Panc1 (cell line): Measurements from ENCODE around the gene ZNF578. TPM values are rescaled to one million over a fixed set of nuclear protein-coding genes. Genes with fewer than 3 reads are reported as not detected.
"Not testable (repeated sequence)": the region's sequence is repeated elsewhere in the genome, so short reads cannot be mapped to it uniquely, and the experiment has no call there.

Experiments used
- ATAC-seq: fragments of 200-7000 bp; cut with Tn5 transposase; 2 replicates; pipeline ENCODE4 v1.9.1; 2020; ENCODE audit warnings: mild to moderate bottlenecking, moderate library complexity
- BruUV-seq: library from RNA; stranded (reverse); fragments of 400-500 nt; replicated peaks from 2 replicates; lab custom pipeline; 2021; lab: Mats Ljungman, UMichigan
- CTCF ChIA-PET: fragments of 300-600 bp; sonication (Branson Sonifier 250); formaldehyde crosslinking; loops from one replicate; lab custom pipeline; 2022; ENCODE audit warnings: antibody characterized with exemption; lab: Charles Lee
- POLR2A ChIA-PET: fragments of 300-600 bp; sonication (Branson Sonifier 250); formaldehyde crosslinking; loops from one replicate; lab custom pipeline; 2022; ENCODE audit warnings: antibody characterized with exemption; lab: Charles Lee
- DNase-seq: peaks from one replicate; pipeline ENCODE4 v3.0.0-alpha.2; 2010; ENCODE audit warnings: low read depth, low spot score
- H3K27ac ChIP-seq: 2 replicates; pipeline ENCODE4 v1.5.1; 2011; ENCODE audit warnings: mild to moderate bottlenecking, low read length, inconsistent platforms
- H3K27me3 ChIP-seq: fragments of 200-500 bp; sonication (Bioruptor generic); 2 replicates; pipeline ENCODE4 v1.6.0; 2014; ENCODE audit warnings: low read length, inconsistent platforms; ENCODE audit not compliant: control insufficient read depth, insufficient read depth
- H3K36me3 ChIP-seq: fragments of 200-500 bp; sonication (Bioruptor generic); 2 replicates; pipeline ENCODE4 v1.5.1; 2014; ENCODE audit warnings: inconsistent platforms, mild to moderate bottlenecking, low read length, moderate library complexity; ENCODE audit not compliant: control insufficient read depth, insufficient read depth
- H3K4me1 ChIP-seq: 2 replicates; pipeline ENCODE4 v1.5.1; 2011; ENCODE audit warnings: inconsistent platforms, mild to moderate bottlenecking, low read length, moderate library complexity; ENCODE audit not compliant: control insufficient read depth, insufficient read depth
- H3K4me3 ChIP-seq, 2 experiments: 2 replicates each; pipeline ENCODE4 v1.5.1; 2011 to 2012; ENCODE audit warnings: low read depth in 2 of 2, low read length in 2 of 2, mild to moderate bottlenecking in 2 of 2, inconsistent platforms in 1 of 2, moderate library complexity in 1 of 2
- H3K9me3 ChIP-seq: fragments of 200-500 bp; sonication (Bioruptor generic); 2 replicates; pipeline ENCODE4 v1.5.1; 2014; ENCODE audit warnings: low read depth, mild to moderate bottlenecking, inconsistent platforms, low read length, moderate library complexity; ENCODE audit not compliant: control insufficient read depth, insufficient read depth
- POLR2AphosphoS5 ChIP-seq: IDR thresholded peaks from 2 replicates; pipeline ENCODE4 v1.6.1; 2012; ENCODE audit warnings: mild to moderate bottlenecking, low read depth, low read length, moderate library complexity
- SIN3A ChIP-seq: IDR thresholded peaks from 2 replicates; pipeline ENCODE4 v1.6.1; 2012; ENCODE audit warnings: low read depth, mild to moderate bottlenecking, low read length, moderate library complexity, borderline replicate concordance; ENCODE audit not compliant: insufficient read depth
- TCF7L2 ChIP-seq: IDR thresholded peaks from 2 replicates; pipeline ENCODE4 v1.6.1; 2011; ENCODE audit warnings: mild to moderate bottlenecking, low read depth, low read length, inconsistent platforms
- in situ Hi-C: cut with HindIII; loops from 2 replicates; pipeline ENCODE4 v1.10.0; 2016; ENCODE audit warnings: low sequenced_read_pairs, low pct_unique_long_range_greater_than_20kb
- intact Hi-C: fragments of 100-400 bp; cut with micrococcal nuclease; formaldehyde crosslinking; loops from one replicate; pipeline ENCODE4 v1.10.0; 2022; ENCODE audit not compliant: unreplicated experiment
- total RNA-seq: library from RNA; stranded (reverse); gene quantifications from one replicate; pipeline ENCODE4 v1.2.1, GENCODE V29; 2021; ENCODE audit not compliant: unreplicated experiment
- TF ChIP-seq, protein P1 (sequence below), 2 experiments: IDR thresholded peaks; 2 replicates each; pipeline ENCODE4 v1.6.1; 2011 to 2012; ENCODE audit warnings: low read depth in 2 of 2, control low read depth in 1 of 2, low read length in 1 of 2, mild to moderate bottlenecking in 1 of 2, moderate library complexity in 1 of 2; ENCODE audit not compliant: insufficient read depth in 1 of 2
- TF ChIP-seq, protein P2 (sequence below): fragments of 450-650 bp; IDR thresholded peaks from 2 replicates; pipeline ENCODE4 v1.5.1; 2017; ENCODE audit warnings: mild to moderate bottlenecking

ZNF578 gene
- total RNA-seq, 1 experiment from 2014 or later = not detected

DNA sequence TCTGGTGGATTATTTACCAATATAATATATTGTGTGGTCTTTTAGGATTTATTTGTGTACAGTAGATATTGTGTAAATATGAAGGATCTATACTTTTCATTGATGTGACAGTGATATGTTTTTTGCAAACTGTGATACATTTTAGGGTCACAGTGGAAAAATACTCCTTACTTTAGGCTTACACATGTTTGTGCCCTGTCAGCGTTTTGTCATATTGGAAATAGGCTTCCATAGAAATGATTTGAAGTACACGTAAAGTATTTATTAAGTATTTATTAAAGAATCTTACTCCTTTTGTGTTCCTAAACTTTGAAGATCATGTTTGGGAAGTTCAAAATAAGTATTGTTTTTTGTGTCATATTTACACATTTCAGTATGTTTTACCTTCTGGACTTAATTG lies 79.1 kb downstream of the ZNF578 start:
- DNase-seq (no peak), ATAC-seq (no peak)
- no TSS peak for BruUV-seq
- Histone ChIP-seq H3K4me3 (no peak overlapping the region), H3K4me1 (no peaks in the 10 kb centered on the region; the same call in 1 of the 2 replicates), H3K9me3 (no peaks in the 10 kb centered on the region), H3K36me3 (peaks cover 4% of the 10 kb centered on the region; the same call in 1 of the 2 replicates), H3K27me3 (no peaks in the 10 kb centered on the region), H3K27ac (no peak overlapping the region)
- in situ Hi-C loops = no loop called here
- TF ChIP-seq SIN3A = no peak
- TF ChIP-seq, protein P1, sequence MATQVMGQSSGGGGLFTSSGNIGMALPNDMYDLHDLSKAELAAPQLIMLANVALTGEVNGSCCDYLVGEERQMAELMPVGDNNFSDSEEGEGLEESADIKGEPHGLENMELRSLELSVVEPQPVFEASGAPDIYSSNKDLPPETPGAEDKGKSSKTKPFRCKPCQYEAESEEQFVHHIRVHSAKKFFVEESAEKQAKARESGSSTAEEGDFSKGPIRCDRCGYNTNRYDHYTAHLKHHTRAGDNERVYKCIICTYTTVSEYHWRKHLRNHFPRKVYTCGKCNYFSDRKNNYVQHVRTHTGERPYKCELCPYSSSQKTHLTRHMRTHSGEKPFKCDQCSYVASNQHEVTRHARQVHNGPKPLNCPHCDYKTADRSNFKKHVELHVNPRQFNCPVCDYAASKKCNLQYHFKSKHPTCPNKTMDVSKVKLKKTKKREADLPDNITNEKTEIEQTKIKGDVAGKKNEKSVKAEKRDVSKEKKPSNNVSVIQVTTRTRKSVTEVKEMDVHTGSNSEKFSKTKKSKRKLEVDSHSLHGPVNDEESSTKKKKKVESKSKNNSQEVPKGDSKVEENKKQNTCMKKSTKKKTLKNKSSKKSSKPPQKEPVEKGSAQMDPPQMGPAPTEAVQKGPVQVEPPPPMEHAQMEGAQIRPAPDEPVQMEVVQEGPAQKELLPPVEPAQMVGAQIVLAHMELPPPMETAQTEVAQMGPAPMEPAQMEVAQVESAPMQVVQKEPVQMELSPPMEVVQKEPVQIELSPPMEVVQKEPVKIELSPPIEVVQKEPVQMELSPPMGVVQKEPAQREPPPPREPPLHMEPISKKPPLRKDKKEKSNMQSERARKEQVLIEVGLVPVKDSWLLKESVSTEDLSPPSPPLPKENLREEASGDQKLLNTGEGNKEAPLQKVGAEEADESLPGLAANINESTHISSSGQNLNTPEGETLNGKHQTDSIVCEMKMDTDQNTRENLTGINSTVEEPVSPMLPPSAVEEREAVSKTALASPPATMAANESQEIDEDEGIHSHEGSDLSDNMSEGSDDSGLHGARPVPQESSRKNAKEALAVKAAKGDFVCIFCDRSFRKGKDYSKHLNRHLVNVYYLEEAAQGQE (IDR thresholded peaks at IDR 0.05; ENCODE audit: insufficient read depth in 1 of 2, low read depth in 2 of 2, low read length in 1 of 2) = no peak
- TF ChIP-seq POLR2AphosphoS5 = no peak
- no peak for TF ChIP-seq TCF7L2
- TF ChIP-seq, protein P2, sequence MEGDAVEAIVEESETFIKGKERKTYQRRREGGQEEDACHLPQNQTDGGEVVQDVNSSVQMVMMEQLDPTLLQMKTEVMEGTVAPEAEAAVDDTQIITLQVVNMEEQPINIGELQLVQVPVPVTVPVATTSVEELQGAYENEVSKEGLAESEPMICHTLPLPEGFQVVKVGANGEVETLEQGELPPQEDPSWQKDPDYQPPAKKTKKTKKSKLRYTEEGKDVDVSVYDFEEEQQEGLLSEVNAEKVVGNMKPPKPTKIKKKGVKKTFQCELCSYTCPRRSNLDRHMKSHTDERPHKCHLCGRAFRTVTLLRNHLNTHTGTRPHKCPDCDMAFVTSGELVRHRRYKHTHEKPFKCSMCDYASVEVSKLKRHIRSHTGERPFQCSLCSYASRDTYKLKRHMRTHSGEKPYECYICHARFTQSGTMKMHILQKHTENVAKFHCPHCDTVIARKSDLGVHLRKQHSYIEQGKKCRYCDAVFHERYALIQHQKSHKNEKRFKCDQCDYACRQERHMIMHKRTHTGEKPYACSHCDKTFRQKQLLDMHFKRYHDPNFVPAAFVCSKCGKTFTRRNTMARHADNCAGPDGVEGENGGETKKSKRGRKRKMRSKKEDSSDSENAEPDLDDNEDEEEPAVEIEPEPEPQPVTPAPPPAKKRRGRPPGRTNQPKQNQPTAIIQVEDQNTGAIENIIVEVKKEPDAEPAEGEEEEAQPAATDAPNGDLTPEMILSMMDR = no peak
- ChIA-PET CTCF (no interaction called here), POLR2A (no interaction called here)
- intact Hi-C loops = no loop called here

DNA sequence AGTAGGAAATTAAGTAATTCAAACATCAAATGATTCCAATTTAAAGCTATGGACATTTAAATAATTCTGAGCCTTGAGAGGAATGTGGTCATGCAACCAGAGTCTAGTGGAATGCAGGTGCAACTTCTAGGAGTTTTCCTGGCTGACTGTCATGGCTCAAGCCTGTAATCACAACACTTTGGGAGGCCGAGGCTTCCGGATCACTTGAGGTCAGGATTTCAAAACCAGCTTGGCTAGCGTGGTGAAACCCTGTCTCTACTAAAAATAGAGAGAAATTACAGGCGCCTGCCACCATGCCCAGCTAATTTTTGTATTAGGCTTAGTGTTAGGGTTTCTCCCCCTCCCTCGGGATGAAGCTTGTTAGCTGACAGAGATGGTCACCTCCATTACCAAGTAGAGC lies 80.5 kb downstream of the ZNF578 start:
- H3K4me1 ChIP-seq = no peaks in the 10 kb centered on the region
- no peak overlapping the region for H3K27ac ChIP-seq
- no peak overlapping the region for H3K4me3 ChIP-seq
- CTCF ChIA-PET = no interaction called here
- H3K27me3 ChIP-seq = no peaks in the 10 kb centered on the region
- no TSS peak for BruUV-seq
- ATAC-seq (no peak), DNase-seq (no peak)
- POLR2A ChIA-PET = no interaction called here
- H3K36me3 ChIP-seq = no peaks in the 10 kb centered on the region
- TF ChIP-seq TCF7L2 = no peak
- no peaks in the 10 kb centered on the region for H3K9me3 ChIP-seq
- in situ Hi-C loops = no loop called here
- intact Hi-C loops = no loop called here

DNA sequence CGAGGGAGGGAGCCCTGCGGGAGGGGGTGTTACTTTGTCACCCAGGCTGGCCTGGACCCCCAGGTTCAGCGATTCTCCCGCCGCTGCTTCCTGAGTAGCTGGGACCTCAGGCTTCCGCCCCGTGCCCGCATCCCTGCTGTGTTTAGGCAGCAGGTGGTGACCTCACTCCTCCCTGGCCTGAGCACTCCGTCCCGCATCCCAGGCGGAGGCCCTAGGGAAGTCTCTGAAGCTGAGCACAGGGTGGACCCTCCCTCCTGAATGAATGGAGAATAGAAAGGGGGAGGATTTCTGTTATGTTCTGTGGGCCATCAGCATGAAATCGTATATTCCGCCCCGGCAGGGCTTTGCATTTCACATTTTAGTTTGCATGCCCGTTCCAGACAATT lies 82.0 kb downstream of the ZNF578 start:
- intact Hi-C loops, POLR2A ChIA-PET, DNase-seq, H3K4me1 ChIP-seq, H3K36me3 ChIP-seq, in situ Hi-C loops, BruUV-seq, H3K9me3 ChIP-seq, ATAC-seq, H3K27ac ChIP-seq, H3K4me3 ChIP-seq, H3K27me3 ChIP-seq, CTCF ChIA-PET: not testable (repeated sequence)
